GM18520 (cell line): ENCODE data around the gene PCDH9.

Experiments used
- ATAC-seq: cut with Tn5 transposase; IDR thresholded peaks from one replicate; pipeline ENCODE4 v1.9.1; 2021; ENCODE audit not compliant: unreplicated experiment

PCDH9 gene, protein sequence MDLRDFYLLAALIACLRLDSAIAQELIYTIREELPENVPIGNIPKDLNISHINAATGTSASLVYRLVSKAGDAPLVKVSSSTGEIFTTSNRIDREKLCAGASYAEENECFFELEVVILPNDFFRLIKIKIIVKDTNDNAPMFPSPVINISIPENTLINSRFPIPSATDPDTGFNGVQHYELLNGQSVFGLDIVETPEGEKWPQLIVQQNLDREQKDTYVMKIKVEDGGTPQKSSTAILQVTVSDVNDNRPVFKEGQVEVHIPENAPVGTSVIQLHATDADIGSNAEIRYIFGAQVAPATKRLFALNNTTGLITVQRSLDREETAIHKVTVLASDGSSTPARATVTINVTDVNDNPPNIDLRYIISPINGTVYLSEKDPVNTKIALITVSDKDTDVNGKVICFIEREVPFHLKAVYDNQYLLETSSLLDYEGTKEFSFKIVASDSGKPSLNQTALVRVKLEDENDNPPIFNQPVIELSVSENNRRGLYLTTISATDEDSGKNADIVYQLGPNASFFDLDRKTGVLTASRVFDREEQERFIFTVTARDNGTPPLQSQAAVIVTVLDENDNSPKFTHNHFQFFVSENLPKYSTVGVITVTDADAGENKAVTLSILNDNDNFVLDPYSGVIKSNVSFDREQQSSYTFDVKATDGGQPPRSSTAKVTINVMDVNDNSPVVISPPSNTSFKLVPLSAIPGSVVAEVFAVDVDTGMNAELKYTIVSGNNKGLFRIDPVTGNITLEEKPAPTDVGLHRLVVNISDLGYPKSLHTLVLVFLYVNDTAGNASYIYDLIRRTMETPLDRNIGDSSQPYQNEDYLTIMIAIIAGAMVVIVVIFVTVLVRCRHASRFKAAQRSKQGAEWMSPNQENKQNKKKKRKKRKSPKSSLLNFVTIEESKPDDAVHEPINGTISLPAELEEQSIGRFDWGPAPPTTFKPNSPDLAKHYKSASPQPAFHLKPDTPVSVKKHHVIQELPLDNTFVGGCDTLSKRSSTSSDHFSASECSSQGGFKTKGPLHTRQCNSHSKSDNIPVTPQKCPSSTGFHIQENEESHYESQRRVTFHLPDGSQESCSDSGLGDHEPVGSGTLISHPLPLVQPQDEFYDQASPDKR (N-terminal part only)

DNA sequence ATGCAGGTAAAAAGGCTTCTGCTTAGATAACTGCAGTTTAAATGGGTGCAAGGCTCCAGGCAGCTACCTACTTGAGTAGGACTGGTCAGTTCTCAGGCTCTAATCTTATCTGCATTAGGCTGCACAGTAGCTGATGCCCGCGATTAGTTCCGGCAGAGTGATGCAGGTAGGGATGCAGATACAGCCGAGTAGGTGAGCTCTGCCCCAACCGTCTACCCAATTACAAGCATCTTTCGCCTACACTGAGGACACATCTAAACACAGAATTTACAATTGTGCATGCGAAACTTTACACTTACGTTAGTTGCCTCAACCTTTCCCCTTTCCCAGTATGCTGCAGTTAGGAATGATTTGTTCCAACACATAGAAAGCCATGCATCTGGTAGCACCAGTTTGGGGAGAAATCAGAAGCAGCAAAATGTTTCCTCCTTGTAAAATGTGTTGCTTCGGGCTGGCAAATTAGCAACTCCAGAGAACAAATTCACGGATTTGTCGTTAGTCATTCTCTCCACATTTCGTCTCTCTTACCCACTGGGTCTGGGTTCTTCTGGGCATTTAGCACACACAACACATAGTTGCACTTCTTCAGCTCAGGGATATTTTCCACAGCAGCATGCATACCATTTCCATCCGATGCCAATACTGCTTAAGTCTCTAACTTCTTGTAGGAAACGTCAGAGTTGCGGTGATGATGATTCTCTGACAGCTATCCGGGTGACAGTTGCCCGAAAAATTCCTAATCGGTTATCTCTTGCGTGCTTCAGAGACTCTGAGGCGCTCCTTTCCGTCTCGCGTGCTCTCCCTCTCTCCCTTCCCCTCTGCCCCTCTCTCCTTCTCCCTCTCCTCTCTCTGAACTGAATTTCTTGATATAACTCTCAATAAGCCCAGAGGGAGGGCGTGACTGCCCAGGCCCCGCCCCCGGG is at the start of gene PCDH9:
PCDH9 (minus strand) TSS at position 856 of the 923 bp plus-strand sequence. CDS start 1,896 bp downstream, outside the sequence.
- no peak for ATAC-seq

DNA sequence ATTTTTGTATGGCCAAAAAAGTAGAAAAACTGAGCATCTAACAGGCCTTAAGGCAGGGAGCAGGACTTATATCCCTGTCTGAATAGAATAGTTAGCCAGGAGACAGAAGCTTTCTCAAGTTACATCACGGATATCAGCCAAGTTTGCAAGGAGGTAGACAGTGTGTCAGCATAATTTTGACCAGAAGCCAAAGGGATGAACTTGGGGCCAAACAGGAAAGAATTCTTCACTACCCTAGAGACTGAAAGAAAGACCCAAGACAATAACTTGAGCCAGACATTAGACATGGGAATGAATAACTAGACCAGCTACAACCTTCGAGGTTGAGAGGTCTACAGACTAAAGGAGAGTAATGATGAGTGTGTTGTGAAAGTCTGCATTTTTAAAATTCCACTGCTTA is 48.1 kb upstream of the PCDH9 start:
- no peak for ATAC-seq

DNA sequence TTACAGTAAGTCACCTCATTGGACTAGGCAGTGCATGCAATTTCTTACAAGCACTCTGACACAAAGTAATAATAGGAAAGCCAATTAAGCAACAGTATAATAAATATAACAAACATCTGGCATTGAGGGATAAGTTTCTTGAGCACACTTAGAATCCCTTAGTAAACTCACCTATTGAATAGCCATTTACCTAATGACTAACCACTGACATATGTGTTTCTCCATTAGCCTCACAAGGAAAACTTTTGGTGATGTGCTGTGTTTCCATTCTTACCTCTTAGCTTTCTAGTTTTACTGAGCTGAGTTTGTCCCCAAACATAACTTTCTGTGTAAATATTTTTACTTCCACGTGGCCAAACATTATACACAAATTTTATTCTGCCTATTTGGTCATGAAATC is 47.4 kb upstream of the PCDH9 start:
- ATAC-seq: no peak

DNA sequence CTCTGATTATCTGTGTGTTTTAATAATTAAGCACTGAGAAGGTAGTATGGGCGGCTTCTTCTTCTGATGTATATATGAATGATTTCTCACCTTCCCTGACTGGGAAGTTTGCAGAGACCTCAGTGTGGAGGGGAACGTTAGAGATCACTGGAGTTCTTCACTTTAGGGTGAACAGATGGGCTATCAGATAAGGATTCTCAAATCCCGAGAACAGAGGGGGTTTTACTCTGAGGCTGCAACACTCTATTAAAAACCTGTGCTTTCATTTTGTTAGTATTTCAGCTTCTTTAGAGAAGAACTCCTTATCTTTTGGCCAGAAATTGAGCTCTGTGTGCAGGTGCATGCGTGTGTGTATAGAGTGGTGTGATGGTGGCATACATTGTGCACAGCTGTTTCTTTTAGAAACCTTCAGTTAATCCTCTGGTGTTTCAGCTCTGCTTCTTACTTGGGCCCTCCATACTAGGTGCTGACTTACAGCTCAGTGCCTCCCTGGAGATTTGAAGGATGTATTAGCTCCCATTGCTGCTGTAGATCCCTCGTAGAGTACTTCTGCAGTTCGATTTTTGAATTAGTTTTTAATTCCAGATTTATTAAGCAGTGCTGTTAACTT is 45.3 kb upstream of the PCDH9 start:
- ATAC-seq: no peak

DNA sequence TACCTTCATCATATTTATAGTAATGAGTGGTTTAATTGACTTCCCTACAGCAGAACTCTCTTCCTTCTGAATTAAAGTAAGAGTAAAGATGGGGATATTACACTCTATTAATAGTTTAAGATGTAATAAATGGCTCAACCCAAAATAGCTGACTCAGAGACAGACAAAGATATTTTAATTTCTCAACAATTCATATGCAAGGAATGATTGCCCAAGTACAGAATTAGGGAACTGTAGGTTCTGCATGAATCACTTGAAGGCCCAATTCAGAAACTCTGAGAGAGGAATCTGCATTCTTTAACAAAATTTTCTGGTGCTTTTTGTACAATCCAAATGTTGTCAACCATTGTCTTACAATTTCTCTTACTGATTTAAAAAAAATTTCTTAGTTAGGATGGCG is 42.9 kb upstream of the PCDH9 start:
- no peak for ATAC-seq

DNA sequence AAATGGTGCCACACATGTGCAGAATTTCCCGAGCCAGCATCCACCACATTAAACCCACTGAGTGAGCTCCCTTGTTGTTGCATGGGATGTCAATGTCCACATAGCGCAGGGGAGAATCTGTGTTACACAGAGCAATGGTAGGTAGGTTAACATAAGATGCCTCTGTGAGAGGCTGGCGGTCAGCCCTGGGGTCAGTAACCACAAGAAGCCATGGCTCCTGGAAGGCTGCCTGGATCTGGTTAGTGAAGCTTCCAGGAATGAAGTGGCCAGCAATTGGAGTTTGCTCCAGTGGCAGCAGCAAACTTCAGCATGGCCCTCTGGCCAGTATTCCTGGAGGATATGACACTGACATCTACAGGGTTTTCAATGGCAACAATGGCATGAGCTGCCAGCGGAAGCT is 37.0 kb upstream of the PCDH9 start:
- ATAC-seq: no peak

DNA sequence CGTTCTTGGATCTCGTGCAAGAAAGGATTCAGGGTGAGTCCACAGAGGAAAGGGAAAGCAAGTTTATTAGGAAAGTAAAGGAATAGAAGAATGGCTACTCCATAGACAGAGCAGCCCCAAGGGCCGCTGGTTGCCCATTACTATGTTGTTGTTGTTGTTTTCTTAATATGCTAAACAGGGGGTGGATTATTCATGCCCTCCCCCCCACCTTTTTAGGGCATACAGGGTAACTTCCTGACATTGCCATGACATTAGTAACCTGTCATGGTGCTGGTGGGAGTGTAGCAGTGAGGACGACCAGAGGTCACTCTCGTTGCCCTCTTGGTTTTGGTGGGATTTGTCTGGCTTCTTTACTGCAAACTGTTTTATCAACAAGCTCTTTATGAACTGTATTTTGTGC is 29.1 kb upstream of the PCDH9 start:
- ATAC-seq: no peak

DNA sequence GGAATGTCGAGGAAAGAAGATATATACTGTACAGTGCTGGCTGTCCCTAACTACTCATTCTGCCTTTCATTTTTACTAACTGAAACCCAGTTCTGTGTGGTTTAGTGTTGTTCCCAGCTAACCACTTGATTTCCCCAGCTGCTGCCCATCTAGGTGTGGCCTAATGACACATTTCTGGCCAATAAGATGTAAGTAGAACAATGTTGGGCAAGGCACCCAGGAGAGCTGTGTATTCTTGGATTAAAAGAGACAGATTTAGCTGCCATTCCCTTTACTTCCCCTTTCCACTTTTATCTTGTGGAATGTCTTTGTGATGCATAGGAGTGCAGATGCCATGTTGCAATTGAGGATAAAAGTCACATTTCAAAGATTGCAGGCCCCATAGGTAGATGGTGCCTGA is 28.3 kb upstream of the PCDH9 start:
- ATAC-seq: peak; percentile 85

DNA sequence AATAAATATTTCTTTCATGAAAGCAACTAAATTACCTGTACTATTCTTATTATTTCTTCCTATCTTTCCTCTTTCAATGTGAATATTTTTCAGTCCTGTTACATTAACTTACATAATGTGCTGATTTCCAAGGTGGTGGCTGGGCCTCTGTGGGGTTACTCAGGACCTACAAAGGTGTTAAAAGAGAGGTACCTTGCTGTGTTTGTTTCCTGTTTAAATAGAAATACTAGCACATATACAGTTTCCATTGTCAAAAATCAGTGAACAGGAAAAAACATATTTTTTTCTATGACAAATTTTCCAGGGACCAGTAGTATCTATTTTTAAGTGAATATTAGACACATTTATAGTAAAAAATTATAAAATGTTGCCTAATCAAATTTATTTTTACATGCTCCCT is 8.7 kb upstream of the PCDH9 start:
- no peak for ATAC-seq

DNA sequence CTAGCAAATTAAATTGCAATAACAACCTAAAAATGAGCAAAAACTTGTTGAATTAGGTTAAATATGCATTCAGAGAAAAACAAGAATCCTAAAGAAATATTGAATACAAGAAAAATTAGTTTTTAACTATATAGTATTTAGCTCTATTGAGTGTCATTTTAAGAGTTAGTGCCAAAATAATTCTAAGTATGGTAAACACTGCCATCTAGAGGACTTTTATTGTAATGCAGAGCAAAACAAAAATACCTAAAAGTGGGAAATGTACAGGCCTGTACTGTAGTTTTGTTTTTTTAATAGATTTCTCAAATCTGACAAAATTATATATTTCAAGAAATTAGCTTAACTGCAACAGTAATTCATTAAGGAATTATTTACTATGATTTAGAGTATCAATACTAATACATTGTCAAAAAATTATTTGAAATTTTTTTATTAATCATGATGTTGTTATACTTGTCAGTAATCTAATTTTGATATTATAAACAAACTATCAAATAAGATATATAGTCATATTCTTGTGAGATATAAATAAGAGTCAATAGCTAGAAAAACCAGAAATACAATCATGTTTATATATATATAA is 8.2 kb upstream of the PCDH9 start:
- ATAC-seq: peak; percentile 72

DNA sequence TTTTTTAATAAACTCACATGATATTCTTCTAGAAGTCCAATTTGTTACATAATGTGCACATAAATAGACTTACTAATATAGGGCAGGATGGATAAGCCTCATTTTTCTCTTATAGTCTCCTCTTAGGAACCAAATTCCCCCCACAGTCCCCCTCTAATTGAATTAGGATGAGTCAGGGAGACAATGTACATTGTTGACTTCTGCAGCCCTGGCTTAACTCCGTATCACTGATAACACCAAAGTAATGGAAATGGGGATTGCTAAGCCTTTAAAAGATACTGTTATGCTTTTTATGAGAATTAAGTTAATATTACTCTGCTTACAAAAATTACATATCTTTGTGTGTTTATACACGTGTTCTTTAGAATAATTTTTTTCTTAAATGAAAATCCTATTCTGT is 5.1 kb upstream of the PCDH9 start:
- no peak for ATAC-seq

DNA sequence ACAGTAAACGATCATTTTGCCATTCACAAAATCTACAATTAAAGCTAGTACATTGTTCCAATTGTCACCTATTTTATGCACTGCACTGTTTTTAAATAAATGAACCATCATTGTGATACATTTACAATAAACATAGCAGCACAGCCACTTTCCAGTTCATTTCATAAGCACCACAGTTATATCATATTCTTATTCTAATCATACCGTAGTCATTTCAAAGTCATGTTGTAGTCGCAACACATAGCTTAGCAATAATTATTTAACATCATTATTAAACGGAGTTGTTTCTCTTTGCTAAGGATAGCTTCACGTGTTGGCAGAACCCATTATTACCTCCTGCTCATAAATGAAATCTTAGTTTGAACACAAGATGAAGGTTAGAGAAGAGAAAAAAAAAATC is 2.2 kb upstream of the PCDH9 start:
- no peak for ATAC-seq

DNA sequence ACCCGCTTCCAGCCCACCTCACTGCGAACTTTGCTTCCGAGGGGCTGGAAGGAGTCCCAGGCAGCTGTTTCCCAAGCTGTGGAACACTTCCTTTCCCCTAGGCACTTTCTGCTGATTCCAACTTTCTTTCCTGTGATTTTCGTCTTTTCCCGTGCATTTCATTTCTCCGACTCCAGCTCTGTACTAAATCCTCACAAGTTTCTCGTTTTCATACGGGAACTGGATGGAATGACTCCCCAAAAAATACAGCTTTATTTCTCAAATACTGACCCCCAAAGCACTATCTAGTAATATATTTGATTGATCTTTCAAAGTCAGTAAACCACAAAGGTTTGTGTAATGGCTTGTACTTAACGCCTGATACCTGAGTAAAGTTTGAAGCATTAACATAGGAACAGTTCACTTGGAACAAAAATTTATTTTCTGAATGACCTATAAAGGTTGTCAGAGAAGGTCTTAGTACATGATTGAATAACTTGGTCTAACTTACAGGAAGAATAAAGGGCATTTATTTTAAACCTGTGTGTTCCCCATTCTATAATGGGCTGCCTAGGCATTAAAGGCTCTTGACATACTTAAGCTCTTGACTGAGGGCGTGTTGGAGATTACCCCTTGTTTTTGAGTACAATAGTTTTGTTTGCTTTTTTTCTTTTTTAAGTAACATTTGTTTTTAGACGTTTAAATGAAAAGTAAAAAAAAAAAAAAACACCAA is 1.3 kb upstream of the PCDH9 start:
- no peak for ATAC-seq

DNA sequence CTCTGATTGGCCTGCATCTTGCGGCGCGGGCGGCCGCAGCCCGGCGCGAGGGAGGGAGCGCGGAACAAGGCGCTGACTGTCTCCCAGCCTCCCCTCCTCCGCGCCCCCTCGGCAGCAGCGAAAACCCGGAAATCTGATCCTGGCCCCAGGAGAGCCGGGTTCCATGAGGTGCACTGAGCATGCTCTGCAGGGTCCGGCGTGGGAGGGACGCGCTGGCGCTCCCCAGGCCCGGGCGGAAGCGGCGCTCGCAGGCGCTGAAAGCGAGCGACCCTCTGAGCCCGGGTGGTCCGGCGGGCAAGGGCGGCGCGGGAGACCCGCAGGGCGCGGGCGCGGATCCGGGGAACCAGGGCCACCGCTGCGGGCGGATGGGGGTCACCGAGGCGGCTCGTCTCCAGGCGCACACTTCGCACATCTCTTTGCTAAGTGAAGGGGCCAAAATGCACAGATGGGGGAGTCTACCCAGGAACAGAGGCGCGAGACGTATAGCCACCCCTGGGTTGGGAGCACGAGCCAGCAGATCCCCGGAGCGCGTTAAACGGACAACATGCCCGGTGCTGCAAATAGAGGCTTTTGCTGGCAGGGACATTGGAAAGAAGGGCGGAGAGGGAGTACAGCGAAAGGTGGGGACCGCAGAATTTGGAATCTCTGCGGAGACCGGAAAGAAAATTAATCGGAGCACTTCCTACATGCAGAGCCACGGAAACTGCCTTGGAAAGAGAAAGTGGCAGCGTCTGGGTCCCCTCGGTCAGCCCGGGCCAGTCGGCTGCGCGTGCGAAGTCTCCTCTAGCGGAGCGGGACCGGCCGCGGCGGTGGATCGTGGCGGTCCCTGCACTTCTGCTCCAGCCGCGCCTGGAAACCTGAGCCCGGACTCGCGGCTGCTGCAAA is 510 bp upstream of the PCDH9 start:
- ATAC-seq: peak; percentile 98

DNA sequence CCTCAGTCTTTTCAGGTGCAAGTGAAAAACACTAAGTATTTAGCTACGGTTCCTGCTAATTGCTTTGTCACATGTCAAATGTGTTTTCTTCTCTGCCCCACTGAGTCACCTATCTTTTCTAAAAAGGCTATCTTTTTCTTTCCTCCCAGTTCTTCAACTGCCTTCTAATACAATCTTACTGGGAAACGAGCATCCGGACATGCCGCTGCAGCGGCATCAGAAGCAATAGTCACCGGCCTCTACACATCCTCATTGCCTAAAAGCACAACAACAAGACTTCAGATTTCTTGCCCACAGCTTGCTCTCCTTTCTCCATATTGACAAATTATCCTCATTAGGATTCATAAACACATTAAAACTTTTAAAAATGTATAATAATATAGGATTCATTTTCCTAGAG is 1.2 kb downstream of the PCDH9 start:
- ATAC-seq: no peak

DNA sequence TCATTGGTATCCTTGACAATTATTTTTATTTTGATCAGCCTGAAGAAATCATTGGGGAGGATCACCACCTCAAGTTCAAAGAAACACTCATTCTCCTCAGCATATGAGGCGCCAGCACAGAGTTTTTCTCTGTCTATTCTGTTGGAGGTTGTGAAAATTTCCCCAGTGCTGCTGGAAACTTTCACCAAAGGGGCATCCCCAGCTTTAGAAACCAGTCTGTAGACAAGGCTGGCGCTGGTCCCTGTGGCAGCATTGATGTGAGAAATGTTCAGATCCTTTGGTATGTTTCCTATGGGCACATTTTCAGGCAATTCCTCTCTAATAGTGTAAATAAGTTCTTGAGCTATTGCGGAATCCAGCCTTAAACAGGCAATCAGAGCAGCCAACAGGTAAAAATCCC is 2.1 kb downstream of the PCDH9 start:
- no peak for ATAC-seq

DNA sequence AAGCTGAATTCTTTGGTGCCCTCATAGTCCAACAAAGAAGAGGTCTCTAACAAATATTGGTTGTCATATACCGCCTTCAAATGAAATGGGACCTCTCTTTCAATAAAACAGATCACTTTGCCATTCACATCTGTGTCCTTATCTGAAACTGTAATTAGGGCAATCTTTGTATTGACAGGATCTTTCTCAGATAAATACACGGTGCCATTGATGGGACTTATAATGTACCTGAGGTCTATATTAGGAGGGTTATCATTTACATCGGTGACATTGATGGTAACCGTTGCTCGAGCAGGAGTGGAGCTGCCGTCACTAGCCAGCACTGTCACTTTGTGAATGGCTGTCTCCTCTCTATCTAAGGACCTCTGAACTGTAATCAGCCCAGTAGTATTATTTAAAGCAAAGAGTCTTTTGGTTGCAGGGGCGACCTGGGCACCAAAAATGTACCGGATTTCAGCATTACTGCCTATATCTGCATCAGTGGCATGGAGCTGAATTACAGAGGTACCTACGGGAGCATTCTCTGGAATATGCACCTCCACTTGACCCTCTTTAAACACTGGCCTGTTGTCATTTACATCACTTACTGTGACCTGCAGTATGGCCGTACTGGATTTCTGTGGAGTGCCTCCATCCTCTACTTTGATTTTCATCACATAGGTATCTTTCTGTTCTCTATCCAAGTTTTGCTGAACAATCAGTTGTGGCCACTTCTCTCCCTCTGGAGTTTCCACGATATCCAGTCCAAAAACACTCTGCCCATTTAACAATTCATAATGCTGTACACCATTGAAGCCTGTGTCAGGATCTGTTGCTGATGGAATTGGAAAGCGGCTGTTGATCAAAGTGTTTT is 2.8 kb downstream of the PCDH9 start:
- ATAC-seq: no peak
